ENCODE data around the gene CEP170B. TPM values are rescaled to one million over a fixed set of nuclear protein-coding genes. Genes with fewer than 3 reads are reported as not detected.

The CEP170B gene
- total and polyA plus RNA-seq, 2 of the 8 experiments (the other 6 are each of a cell fraction or from before 2014, with no cell fraction given), result 9.1 to 33.8 TPM

DNA sequence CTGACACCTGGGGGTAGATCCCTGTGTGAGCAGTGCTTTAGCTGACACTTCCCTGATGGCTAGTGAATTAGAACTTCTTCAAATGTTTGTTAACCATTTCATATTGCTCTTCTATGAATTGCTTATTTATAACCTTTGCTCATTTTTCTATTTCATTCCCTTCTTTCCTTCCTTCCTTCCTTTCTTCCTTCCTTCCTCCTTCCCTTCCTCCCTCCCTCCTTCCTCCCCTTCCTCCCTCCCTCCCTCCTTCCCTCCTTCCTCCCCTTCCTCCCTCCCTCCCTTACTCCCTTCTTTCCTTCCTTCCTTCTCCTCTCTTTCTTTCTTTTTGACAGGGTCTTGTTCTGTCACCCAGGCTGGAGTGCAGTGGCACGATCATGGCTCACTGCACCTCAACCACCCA, 23.3 kb upstream of the CEP170B start:
- no peak overlapping the region for H3K23ac ChIP-seq (ENCODE audit: insufficient read length)
- H2BK12ac ChIP-seq (ENCODE audit: low read depth, low read length), result no peak overlapping the region
- peaks cover 14% of the 10 kb centered on the region; the same call in 1 of the 2 replicates for H3K23me2 ChIP-seq (ENCODE audit: low read depth, low read length)
- H4K91ac ChIP-seq (replicated peaks; ENCODE audit: insufficient read length, low read length), result no peak overlapping the region
- H4K8ac ChIP-seq (ENCODE audit: extremely low read depth, insufficient read depth, low read length), result no peak overlapping the region
- H3K27ac ChIP-seq (ENCODE audit: low read depth, low read length), result no peak overlapping the region
- no peak overlapping the region for H3K4me3 ChIP-seq (ENCODE audit: extremely low read depth in 1 of 4, insufficient read depth in 2 of 4, low read depth in 3 of 4, low read length in 4 of 4)
- no peak overlapping the region for H4K5ac ChIP-seq (ENCODE audit: insufficient read length, low read depth, low read length)
- H3K4me1 ChIP-seq (replicated peaks in 1 of 4; ENCODE audit: control insufficient read depth in 3 of 4, insufficient read depth in 4 of 4, low read length in 3 of 4), result peaks cover 0 to 18% (median 14%) of the 10 kb centered on the region in 4 experiments; a peak in 6 of 7 replicates
- H3K79me2 ChIP-seq (ENCODE audit: control insufficient read depth in 1 of 2, insufficient read depth in 2 of 2, low read length in 2 of 2), result no peaks in the 10 kb centered on the region
- H3K4me2 ChIP-seq (ENCODE audit: insufficient read depth in 1 of 2, low read depth in 2 of 2, low read length in 2 of 2), result no peak overlapping the region
- no peaks in the 10 kb centered on the region for H3K79me1 ChIP-seq (ENCODE audit: low read depth, low read length)
- H2BK5ac ChIP-seq (ENCODE audit: low read depth, low read length), result no peak overlapping the region
- no peaks in the 10 kb centered on the region for H4K20me1 ChIP-seq (replicated peaks in 1 of 2; ENCODE audit: control insufficient read depth in 1 of 2, insufficient read depth in 2 of 2, low read length in 2 of 2)
- H2AK5ac ChIP-seq (ENCODE audit: low read depth, low read length), result no peak overlapping the region
- FAIRE-seq (no peak), DNase-seq (ENCODE audit: low read depth in 1 of 2, low spot score in 2 of 2) (no peak)
- no peaks in the 10 kb centered on the region for H3K36me3 ChIP-seq (ENCODE audit: control insufficient read depth in 2 of 4, insufficient read depth in 4 of 4, low read length in 3 of 4)
- POLR2A ChIA-PET (ENCODE audit: partially characterized antibody), result interaction anchor here (0.7 to 8.8 kb wide), 6 partner anchors 11 to 41 kb away, joined by 3 to 82 read pairs (median 10); partner anchors contain the start of genes CEP170B and ZBTB42
- H2BK120ac ChIP-seq (replicated peaks; ENCODE audit: low read depth, low read length), result no peak overlapping the region
- H3K4ac ChIP-seq (replicated peaks; ENCODE audit: insufficient read length, low read depth, low read length), result no peak overlapping the region
- H3K18ac ChIP-seq (ENCODE audit: extremely low read depth, low read length), result no peak overlapping the region
- H3K14ac ChIP-seq (ENCODE audit: insufficient read length), result no peak overlapping the region
- no peaks in the 10 kb centered on the region; a peak in 1 of 4 replicates for H3K9me3 ChIP-seq (ENCODE audit: insufficient read depth in 2 of 2, low read depth in 1 of 2, low read length in 1 of 2)
- H3K27me3 ChIP-seq (replicated peaks in 1 of 4; ENCODE audit: control insufficient read depth in 3 of 4, extremely low read depth in 1 of 4, insufficient read depth in 3 of 4, low read length in 3 of 4), result peaks cover 0 to 18% (median 5%) of the 10 kb centered on the region in 4 experiments; a peak in 5 of 7 replicates
- H2BK15ac ChIP-seq (ENCODE audit: low read length), result no peak overlapping the region
- H3K9ac ChIP-seq (replicated peaks in 1 of 4; ENCODE audit: extremely low read depth in 1 of 4, low read depth in 3 of 4, low read length in 3 of 4), result no peak overlapping the region
- CTCF ChIA-PET (ENCODE audit: partially characterized antibody), result interaction anchor here (0.8 to 5.9 kb wide), 3 partner anchors 11 to 25 kb away, joined by 3 to 40 read pairs (median 5); no protein-coding TSS in a partner anchor
- WGBS, 2 experiments (ENCODE audit: extremely low coverage in 1 of 2, insufficient coverage in 1 of 2, insufficient read length in 1 of 2, insufficient replicate concordance in 2 of 2, low coverage in 1 of 2, low lambda C conversion rate in 2 of 2, missing lambda C conversion rate in 1 of 2), result 83% methylated on average over 1 of the region's 1 CpG; no CpG with 5 or more reads in 1 of the 2 experiments
- no peak overlapping the region for H2AFZ ChIP-seq (ENCODE audit: low read length)
- no peak overlapping the region for H2BK20ac ChIP-seq (ENCODE audit: low read length)
- no peak overlapping the region for H3K56ac ChIP-seq (replicated peaks; ENCODE audit: insufficient read length, low read depth, low read length)
- no peak for TF ChIP-seq EZH2 (IDR thresholded peaks at IDR 0.05; ENCODE audit: low read depth, low read length, severe bottlenecking)
- TF ChIP-seq EP300 (IDR thresholded peaks at IDR 0.05; ENCODE audit: borderline replicate concordance in 1 of 2, low read depth in 2 of 2, low read length in 2 of 2), result no peak
- no peak for TF ChIP-seq HDAC6 (IDR thresholded peaks at IDR 0.05; ENCODE audit: low read depth, low read length)
- no peak for TF ChIP-seq NRF1 (IDR thresholded peaks at IDR 0.05; ENCODE audit: low read depth, low read length)
- TF ChIP-seq, protein P1, sequence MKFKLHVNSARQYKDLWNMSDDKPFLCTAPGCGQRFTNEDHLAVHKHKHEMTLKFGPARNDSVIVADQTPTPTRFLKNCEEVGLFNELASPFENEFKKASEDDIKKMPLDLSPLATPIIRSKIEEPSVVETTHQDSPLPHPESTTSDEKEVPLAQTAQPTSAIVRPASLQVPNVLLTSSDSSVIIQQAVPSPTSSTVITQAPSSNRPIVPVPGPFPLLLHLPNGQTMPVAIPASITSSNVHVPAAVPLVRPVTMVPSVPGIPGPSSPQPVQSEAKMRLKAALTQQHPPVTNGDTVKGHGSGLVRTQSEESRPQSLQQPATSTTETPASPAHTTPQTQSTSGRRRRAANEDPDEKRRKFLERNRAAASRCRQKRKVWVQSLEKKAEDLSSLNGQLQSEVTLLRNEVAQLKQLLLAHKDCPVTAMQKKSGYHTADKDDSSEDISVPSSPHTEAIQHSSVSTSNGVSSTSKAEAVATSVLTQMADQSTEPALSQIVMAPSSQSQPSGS (IDR thresholded peaks at IDR 0.05; ENCODE audit: low read length), result no peak
- TF ChIP-seq YY1 (IDR thresholded peaks at IDR 0.05; ENCODE audit: low read depth, low read length), result no peak
- TF ChIP-seq, protein P2, sequence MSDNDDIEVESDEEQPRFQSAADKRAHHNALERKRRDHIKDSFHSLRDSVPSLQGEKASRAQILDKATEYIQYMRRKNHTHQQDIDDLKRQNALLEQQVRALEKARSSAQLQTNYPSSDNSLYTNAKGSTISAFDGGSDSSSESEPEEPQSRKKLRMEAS (IDR thresholded peaks at IDR 0.05), result no peak

All from H1 (cell line).